ENCODE data around the gene AHDC1. TPM values are rescaled to one million over a fixed set of nuclear protein-coding genes. Genes with fewer than 3 reads are reported as not detected.

The AHDC1 gene
- total and polyA plus RNA-seq, 9 of the 15 experiments (the other 6 are each of a cell fraction or from before 2014, with no cell fraction given), result 0.21 to 36.4 (median 4.7) TPM

DNA sequence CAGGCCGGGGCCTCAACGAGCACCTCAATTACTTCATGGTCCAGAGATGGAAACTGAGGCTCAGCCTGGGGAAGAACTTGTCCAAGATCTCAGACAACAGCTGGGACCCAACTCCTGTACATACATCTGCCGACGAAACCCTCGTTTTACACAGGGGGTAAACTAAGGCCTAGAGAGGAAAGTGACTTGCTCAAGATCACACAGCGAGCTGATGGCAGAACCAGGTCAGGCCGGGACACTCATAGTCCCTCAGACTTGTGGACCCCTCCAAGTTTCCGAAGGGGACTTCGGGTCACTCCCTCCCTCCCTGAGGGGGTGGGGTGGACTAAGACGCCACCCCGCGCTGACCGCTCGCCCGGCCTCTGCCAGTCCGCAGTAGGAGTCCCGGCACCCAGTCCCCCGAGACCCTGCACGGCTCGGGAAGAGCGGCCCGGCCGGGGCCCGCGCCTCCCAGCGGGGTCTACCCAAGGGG lies 114.4 kb downstream of the AHDC1 start (continued):
- TF ChIP-seq DDX20 (tag; IDR thresholded peaks at IDR 0.05; ENCODE audit: low read depth) (no peak), SAFB2 (IDR thresholded peaks at IDR 0.05; ENCODE audit: borderline replicate concordance, low read depth, low read length, severe bottlenecking) (no peak), BRCA1 (IDR thresholded peaks at IDR 0.05) (no peak), BRCA1 (CRISPR knock-in tag; IDR thresholded peaks at IDR 0.05) (no peak), RHOXF2B (CRISPR knock-in tag; conservative IDR thresholded peaks at IDR 0.05) (no peak), ARID1B (IDR thresholded peaks at IDR 0.05) (no peak), MXI1 (IDR thresholded peaks at IDR 0.05; ENCODE audit: low read depth, low read length) (no peak), XRCC3 (IDR thresholded peaks at IDR 0.05) (no peak), ZNF668 (CRISPR knock-in tag; IDR thresholded peaks at IDR 0.05) (peak; percentile 54; the same call in 1 of the 2 replicates), TAF7 (tag; IDR thresholded peaks at IDR 0.05) (no peak), ZNF586 (CRISPR knock-in tag; conservative IDR thresholded peaks at IDR 0.05) (no peak), KDM5B (IDR thresholded peaks at IDR 0.05; ENCODE audit: insufficient replicate concordance, low read depth, low read length) (peak; percentile 16), CBX2 (IDR thresholded peaks at IDR 0.05; ENCODE audit: insufficient read depth, low read length, poor library complexity, severe bottlenecking) (no peak)
- TF ChIP-seq, protein P1, sequence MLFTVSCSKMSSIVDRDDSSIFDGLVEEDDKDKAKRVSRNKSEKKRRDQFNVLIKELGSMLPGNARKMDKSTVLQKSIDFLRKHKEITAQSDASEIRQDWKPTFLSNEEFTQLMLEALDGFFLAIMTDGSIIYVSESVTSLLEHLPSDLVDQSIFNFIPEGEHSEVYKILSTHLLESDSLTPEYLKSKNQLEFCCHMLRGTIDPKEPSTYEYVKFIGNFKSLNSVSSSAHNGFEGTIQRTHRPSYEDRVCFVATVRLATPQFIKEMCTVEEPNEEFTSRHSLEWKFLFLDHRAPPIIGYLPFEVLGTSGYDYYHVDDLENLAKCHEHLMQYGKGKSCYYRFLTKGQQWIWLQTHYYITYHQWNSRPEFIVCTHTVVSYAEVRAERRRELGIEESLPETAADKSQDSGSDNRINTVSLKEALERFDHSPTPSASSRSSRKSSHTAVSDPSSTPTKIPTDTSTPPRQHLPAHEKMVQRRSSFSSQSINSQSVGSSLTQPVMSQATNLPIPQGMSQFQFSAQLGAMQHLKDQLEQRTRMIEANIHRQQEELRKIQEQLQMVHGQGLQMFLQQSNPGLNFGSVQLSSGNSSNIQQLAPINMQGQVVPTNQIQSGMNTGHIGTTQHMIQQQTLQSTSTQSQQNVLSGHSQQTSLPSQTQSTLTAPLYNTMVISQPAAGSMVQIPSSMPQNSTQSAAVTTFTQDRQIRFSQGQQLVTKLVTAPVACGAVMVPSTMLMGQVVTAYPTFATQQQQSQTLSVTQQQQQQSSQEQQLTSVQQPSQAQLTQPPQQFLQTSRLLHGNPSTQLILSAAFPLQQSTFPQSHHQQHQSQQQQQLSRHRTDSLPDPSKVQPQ (CRISPR knock-in tag; IDR thresholded peaks at IDR 0.05; ENCODE audit: borderline replicate concordance), result no peak
- TF ChIP-seq, protein P2, sequence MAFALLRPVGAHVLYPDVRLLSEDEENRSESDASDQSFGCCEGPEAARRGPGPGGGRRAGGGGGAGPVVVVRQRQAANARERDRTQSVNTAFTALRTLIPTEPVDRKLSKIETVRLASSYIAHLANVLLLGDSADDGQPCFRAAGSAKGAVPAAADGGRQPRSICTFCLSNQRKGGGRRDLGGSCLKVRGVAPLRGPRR (CRISPR knock-in tag; IDR thresholded peaks at IDR 0.05), result no peak
- TF ChIP-seq, protein P3, sequence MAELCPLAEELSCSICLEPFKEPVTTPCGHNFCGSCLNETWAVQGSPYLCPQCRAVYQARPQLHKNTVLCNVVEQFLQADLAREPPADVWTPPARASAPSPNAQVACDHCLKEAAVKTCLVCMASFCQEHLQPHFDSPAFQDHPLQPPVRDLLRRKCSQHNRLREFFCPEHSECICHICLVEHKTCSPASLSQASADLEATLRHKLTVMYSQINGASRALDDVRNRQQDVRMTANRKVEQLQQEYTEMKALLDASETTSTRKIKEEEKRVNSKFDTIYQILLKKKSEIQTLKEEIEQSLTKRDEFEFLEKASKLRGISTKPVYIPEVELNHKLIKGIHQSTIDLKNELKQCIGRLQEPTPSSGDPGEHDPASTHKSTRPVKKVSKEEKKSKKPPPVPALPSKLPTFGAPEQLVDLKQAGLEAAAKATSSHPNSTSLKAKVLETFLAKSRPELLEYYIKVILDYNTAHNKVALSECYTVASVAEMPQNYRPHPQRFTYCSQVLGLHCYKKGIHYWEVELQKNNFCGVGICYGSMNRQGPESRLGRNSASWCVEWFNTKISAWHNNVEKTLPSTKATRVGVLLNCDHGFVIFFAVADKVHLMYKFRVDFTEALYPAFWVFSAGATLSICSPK (IDR thresholded peaks at IDR 0.05; ENCODE audit: borderline replicate concordance), result no peak
- TF ChIP-seq, protein P4, sequence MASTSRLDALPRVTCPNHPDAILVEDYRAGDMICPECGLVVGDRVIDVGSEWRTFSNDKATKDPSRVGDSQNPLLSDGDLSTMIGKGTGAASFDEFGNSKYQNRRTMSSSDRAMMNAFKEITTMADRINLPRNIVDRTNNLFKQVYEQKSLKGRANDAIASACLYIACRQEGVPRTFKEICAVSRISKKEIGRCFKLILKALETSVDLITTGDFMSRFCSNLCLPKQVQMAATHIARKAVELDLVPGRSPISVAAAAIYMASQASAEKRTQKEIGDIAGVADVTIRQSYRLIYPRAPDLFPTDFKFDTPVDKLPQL (IDR thresholded peaks at IDR 0.05; ENCODE audit: extremely low read depth, insufficient read length), result peak; percentile 2
- TF ChIP-seq, protein P5, sequence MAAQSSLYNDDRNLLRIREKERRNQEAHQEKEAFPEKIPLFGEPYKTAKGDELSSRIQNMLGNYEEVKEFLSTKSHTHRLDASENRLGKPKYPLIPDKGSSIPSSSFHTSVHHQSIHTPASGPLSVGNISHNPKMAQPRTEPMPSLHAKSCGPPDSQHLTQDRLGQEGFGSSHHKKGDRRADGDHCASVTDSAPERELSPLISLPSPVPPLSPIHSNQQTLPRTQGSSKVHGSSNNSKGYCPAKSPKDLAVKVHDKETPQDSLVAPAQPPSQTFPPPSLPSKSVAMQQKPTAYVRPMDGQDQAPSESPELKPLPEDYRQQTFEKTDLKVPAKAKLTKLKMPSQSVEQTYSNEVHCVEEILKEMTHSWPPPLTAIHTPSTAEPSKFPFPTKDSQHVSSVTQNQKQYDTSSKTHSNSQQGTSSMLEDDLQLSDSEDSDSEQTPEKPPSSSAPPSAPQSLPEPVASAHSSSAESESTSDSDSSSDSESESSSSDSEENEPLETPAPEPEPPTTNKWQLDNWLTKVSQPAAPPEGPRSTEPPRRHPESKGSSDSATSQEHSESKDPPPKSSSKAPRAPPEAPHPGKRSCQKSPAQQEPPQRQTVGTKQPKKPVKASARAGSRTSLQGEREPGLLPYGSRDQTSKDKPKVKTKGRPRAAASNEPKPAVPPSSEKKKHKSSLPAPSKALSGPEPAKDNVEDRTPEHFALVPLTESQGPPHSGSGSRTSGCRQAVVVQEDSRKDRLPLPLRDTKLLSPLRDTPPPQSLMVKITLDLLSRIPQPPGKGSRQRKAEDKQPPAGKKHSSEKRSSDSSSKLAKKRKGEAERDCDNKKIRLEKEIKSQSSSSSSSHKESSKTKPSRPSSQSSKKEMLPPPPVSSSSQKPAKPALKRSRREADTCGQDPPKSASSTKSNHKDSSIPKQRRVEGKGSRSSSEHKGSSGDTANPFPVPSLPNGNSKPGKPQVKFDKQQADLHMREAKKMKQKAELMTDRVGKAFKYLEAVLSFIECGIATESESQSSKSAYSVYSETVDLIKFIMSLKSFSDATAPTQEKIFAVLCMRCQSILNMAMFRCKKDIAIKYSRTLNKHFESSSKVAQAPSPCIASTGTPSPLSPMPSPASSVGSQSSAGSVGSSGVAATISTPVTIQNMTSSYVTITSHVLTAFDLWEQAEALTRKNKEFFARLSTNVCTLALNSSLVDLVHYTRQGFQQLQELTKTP (IDR thresholded peaks at IDR 0.05; ENCODE audit: low read depth in 1 of 2, partially characterized antibody in 2 of 2), result no peak

All from K562 (cell line).